Bronchial epithelial cell (primary cell): ENCODE data around the gene GTF2H2C. TPM values are rescaled to one million over a fixed set of nuclear protein-coding genes. Genes with fewer than 3 reads are reported as not detected.

ENCODE experiments used
- DNase-seq: peaks from one replicate; pipeline ENCODE4 v3.0.0-alpha.2; 2010; ENCODE audit warnings: low read depth
- FAIRE-seq: peaks from 2 replicates; lab custom pipeline; 2011; peaks lifted over from hg19 to GRCh38; lab: Jason Lieb, UNC
- H3K27me3 ChIP-seq: 2 replicates; pipeline ENCODE4 v1.5.1; 2011; ENCODE audit warnings: low read length; ENCODE audit not compliant: control insufficient read depth, insufficient read depth
- H3K36me3 ChIP-seq: 2 replicates; pipeline ENCODE4 v1.5.1; 2011; ENCODE audit warnings: low read length; ENCODE audit not compliant: control insufficient read depth, insufficient read depth
- H3K4me3 ChIP-seq: 2 replicates; pipeline ENCODE4 v1.5.1; 2011; ENCODE audit warnings: mild to moderate bottlenecking, low read depth, low read length, control low read depth
- CTCF ChIP-seq: IDR thresholded peaks from 2 replicates; pipeline ENCODE4 v1.5.1; 2011; ENCODE audit warnings: mild to moderate bottlenecking, moderate library complexity, low read length, control low read depth, inconsistent platforms; ENCODE audit not compliant: insufficient read depth, severe bottlenecking
- total RNA-seq: library from RNA; depleted of rRNA; stranded (reverse); fragments of >200 nt; gene quantifications from 2 replicates; pipeline ENCODE4 v1.2.1, GENCODE V29; 2014

The GTF2H2C gene
- total RNA-seq, 1 donor from 2014 or later: 21.9 TPM

- FAIRE-seq: no peak
Measured at GRCh38 chr5:69519285-69519684, 40.7 kb upstream of the GTF2H2C start.

GRCh38 chr5:69522035-69522434 lies 38.0 kb upstream of the GTF2H2C start:
- FAIRE-seq (no peak), DNase-seq (no peak)
- no peak for TF ChIP-seq CTCF

More at GRCh38 chr5:69519285-69519684, 40.7 kb upstream of the GTF2H2C start:
- no peak for DNase-seq
- Histone ChIP-seq H3K27me3 (no peaks in the 10 kb centered on the region), H3K4me3 (no peak overlapping the region), H3K36me3 (no peaks in the 10 kb centered on the region)
- TF ChIP-seq CTCF: no peak

GRCh38 chr5:69525490-69525889 lies 34.5 kb upstream of the GTF2H2C start:
- FAIRE-seq (no peak), DNase-seq (no peak)
- TF ChIP-seq CTCF: no peak
- H3K27me3 ChIP-seq: no peaks in the 10 kb centered on the region
- no peak overlapping the region for H3K4me3 ChIP-seq
- no peaks in the 10 kb centered on the region for H3K36me3 ChIP-seq

More at GRCh38 chr5:69522035-69522434, 38.0 kb upstream of the GTF2H2C start:
- no peak overlapping the region for H3K4me3 ChIP-seq
- no peaks in the 10 kb centered on the region for H3K27me3 ChIP-seq
- no peaks in the 10 kb centered on the region for H3K36me3 ChIP-seq

DNA sequence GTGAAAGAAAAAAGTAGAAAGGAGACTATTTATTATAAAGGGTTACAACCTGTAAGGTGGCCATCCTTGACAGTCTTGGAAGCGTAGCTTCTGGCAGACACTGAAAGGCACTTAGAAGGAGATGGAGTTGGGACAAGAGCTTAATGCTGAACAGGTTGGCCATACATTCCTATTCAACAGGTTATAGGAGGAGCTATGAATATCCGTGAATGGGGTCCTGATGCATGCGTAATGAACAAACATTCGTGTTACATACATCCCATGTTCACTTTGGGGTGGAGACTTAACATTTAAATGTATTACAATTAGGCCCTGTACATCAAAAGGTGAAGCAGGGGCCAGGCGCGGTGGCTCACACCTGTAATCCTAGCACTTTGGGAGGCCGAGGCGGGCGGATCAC lies 33.3 kb upstream of the GTF2H2C start:
- Histone ChIP-seq H3K4me3 (no peak overlapping the region), H3K27me3 (no peaks in the 10 kb centered on the region), H3K36me3 (no peaks in the 10 kb centered on the region)
- TF ChIP-seq CTCF: no peak
- DNase-seq: no peak
- no peak for FAIRE-seq

DNA sequence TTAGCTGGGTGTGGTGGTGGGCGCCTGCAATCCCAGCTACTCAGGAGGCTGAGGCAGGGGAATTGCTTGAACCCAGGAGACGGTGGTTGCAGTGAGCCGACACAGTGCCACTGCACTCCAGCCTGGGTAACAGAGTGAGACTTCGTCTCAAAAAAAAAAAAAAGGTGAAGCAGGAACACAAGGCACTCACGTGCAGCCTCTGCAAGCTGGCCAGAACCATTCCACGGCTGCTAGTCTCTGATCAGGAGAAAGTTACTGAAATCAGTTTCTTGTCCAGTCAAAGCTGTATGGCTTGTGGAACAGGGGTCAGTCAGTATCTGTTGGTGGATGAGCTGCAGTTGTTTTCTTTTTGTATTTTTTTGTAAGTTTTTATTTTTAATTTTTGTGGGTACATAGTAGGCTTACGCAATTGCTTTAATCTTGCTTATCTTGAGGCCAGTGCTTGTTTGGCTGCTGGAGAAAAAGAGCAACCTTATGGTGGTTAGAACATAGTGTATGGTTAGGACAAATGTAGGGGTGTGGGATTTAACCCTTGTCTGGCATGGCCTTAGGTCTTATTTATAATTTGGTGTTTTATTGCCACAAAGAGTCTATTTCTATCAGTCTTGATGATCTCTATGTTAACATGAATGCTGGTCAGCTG lies 32.7 kb upstream of the GTF2H2C start:
- Histone ChIP-seq H3K4me3 (no peak overlapping the region), H3K27me3 (no peaks in the 10 kb centered on the region), H3K36me3 (no peaks in the 10 kb centered on the region)
- no peak for FAIRE-seq
- DNase-seq: no peak
- TF ChIP-seq CTCF: no peak

DNA sequence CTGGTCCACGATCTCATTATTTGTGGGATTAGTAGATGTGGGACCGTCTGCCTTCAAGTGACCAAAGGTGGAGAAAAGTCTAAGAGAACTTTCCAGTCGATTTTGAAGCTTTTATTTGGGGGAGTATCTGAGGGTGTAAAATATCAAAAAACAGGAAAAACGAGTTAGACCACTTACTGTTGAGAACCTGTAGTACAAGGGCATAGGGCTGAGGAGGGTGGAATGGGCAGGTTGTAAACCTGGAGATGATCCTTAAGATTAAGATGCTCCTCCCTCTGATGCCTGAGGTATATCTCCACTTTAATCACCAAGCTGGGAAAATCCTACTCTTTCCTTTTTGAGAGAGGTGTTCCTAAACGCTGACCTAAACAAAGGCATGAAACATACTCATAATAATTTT lies 32.0 kb upstream of the GTF2H2C start:
- FAIRE-seq: no peak
- Histone ChIP-seq H3K4me3 (no peak overlapping the region), H3K27me3 (no peaks in the 10 kb centered on the region), H3K36me3 (no peaks in the 10 kb centered on the region)
- no peak for TF ChIP-seq CTCF
- DNase-seq: peak; percentile 53
